ENCODE data around the gene ZNF891. TPM values are rescaled to one million over a fixed set of nuclear protein-coding genes. Genes with fewer than 3 reads are reported as not detected.

ZNF891 gene
- 0.93 and 1.0 TPM in 2 replicates for total RNA-seq

DNA sequence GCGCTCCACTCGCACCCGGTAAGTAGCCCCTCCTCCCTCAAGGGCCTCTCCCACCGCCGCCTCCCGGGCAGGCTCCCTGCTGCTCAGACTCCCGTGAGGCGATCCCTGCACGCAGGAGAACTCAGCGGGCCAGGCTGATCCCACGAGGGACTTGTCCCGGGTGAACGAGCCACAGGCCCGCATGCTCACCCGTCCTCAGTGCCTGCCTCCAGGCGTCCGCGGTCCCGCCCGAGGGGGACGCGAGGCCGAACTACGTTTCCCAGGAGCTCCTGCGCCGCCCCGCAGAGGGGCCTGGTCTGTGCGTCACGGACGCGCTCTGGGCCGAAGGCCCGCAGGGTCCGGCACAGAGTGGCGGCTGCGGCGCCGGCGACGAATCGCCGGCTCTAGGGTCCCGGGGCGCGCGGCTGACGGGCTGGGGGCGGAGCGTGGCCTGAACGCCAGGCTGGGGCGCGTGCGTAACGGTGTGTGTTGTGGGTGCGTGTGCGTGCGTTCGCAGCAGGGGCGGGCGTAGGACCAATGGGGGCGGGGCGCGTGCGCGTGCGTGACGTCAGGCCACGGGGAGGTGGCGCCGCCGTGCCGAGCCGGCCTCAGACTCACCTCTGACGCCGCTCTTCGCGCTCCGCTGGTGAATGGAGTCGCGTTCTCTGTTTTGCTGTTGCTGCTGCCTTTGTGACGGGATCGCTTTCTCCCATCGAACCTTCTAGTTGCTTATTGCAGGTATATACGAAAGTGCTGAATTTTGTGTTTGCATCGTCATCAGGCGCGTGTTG, at the start of gene ZNF891, which contains the start of gene ZNF10:
Gene ZNF891, minus strand, starts transcription at position 237 of the 770 bp plus-strand sequence. CDS start 8,356 bp downstream, outside the sequence.
Gene ZNF10, plus strand, starts transcription at position 590 of the 770 bp plus-strand sequence. CDS start 13,866 bp downstream, outside the sequence.
- peak; percentile 99 for DNase-seq

DNA sequence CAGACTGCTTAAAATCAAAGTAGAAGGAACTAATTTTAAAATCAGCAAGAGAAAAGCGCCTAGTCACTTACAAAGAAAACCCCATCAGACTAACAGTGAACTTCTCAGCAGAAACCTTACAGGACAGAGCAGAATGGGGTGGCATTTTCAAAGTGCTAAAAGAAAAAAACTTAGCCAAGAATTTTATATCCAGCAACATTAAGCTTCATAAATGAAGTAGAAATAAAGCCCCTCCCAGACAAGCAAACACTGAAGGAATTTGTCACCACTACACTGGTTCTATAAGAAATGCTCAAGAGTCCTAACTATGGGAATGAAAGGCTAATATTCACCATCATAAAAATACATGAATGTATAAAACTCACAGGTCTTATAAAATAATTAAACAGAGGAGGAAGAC, 44.8 kb upstream of the ZNF891 start:
- no peak for DNase-seq

DNA sequence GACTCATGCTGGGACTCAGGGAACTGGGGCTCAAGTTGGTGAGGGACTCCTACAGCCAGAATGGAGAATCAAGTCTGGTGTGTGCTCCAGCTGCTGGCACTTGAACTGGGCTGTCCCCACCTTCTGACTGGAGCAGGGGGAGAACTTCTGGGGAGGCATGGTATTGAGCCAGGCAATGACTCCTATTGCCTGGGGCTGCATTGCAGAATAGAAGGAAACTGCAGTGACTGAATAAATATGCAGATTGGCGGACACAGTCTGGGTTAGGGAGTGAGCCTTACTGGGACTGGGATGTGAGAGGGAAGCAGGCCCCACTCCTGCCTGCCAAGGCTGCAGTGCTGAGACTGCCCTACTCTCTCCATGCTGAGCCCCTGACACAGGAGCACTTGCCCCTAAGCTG, 42.4 kb upstream of the ZNF891 start:
- DNase-seq, result no peak

DNA sequence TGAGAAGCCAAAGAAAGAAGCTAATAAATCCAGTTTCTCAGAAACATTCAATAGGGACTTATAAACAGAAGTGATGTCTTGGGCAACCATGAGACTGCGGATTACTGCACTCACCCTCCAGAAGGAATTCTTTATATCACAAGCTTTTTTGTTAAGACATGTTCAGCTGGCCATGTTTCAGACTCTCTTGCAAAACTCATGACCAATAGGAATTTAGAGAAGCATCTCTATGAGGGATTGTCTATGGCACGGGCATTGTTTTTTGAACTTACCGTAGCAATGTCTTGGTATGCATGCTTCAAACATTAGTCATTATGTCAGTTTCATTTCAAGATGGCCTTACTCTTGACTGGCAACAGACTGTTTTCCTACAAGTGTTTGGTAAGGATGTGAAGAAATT, 35.7 kb upstream of the ZNF891 start:
- no peak for DNase-seq

DNA sequence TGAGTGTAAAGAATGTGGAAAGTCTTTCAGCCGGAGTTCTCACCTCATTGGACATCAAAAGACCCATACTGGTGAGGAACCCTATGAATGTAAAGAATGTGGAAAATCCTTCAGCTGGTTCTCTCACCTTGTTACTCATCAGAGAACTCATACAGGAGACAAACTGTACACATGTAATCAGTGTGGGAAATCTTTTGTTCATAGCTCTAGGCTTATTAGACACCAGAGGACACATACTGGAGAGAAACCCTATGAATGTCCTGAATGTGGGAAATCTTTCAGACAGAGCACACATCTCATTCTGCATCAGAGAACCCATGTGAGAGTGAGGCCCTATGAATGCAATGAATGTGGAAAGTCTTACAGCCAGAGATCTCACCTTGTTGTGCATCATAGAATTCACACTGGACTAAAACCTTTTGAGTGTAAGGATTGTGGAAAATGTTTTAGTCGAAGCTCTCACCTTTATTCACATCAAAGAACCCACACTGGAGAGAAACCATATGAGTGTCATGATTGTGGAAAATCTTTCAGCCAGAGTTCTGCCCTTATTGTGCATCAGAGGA, 26.1 kb upstream of the ZNF891 start:
- no peak for DNase-seq

DNA sequence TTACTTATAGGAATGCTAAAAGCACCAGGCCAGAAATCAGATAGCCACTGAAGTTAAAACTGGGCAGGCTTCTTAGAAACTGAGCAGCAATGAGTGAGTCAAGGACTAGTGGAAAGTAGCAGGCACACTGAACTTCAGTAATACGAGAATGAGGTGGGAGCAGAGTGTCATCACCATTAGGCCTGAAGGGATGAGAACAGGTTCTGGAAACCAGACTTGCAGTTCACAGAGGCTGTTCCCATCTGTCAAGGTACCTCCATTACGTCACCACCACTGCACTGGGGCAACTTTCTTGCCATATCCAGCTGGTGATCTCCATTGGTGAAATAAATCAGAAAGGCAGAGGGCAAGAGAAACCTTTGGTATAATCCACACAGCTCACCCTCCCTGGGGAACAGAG, 15.9 kb upstream of the ZNF891 start:
- DNase-seq, result no peak

DNA sequence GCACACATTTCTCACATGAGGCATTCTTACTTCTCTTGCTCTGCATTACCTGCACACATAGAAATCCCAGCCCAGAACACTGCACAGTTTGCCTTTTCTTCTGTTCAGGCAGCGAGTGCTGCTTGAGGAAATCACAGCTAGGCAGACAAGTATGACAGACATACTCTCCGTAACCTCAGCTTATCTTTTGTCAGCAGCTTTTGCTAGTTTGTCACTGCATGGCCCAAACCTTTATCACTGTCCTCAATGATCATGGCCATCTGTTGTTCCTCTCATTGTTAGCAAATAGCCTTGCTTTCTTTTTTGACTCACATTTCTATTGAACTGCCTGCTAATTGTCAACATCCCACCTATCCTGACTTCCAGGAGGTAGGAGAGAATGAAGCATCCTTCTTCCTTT, 5.7 kb upstream of the ZNF891 start:
- DNase-seq, result no peak

DNA sequence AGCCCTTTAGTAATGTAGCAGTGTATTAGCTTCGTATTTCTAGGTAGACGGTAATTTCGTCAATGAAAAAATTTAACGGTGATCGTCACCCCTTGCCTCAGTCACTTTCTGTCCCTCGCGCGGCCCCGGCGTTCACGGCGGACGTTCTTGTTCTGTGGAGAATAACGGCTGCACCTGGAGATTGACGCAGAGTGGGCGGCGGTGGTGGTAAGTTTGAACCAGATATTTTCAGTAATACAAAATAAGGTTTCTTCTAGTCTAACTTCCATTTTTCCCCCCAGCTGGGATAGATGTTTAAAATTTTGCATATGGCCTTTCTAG, 694 bp upstream of the ZNF891 start:
- DNase-seq, result no peak

DNA sequence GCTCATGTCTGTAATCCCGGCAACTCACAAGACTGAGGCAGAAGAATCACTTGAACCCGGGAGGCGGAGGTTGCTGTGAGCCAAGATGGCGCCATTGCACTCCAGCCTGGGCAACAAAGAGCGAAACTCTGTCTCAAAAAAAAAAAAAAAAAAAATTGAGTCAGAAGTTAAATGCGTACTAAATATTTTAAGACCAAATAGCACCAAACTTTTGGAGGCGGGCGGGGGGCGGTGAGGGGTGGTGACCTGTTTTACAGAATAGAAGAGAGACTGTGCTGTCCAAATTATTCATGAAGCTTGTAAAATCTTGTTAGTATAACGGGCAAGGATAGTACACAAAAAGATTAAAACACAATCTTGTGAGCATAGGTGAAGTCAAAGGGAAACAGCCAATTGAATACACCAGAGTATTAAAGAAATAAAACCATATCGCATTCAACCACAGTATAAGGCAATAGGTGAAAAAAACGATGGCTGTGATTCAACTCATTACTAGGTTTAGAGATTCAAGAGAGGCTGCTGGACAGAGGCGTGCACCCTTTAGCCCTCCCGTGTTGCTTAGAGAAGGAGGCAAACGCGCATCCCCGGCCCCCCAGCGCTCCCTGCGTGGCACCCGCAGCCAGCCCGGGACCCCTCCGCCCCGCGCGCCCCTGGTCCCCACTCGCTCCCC, 571 bp downstream of the ZNF891 start:
- peak; percentile 44 for DNase-seq

DNA sequence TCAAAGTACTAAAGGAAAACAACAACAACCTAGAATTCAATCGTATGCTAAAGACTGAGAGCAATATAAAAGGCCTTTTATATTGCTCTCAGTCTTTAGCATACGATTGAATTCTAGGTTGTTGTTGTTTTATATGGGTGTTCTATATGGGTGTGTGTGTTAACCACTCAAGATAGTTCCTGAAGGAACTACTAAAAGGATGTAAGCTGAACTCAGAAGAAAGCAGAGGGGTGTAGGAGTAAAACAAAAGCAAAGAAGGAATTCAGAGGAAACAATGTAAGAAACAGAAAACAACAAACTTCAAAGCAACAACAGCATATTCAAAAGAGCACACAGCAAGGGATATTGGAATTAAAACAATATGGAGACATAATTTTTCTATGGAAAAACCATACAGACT, 5.4 kb downstream of the ZNF891 start:
- DNase-seq, result no peak

DNA sequence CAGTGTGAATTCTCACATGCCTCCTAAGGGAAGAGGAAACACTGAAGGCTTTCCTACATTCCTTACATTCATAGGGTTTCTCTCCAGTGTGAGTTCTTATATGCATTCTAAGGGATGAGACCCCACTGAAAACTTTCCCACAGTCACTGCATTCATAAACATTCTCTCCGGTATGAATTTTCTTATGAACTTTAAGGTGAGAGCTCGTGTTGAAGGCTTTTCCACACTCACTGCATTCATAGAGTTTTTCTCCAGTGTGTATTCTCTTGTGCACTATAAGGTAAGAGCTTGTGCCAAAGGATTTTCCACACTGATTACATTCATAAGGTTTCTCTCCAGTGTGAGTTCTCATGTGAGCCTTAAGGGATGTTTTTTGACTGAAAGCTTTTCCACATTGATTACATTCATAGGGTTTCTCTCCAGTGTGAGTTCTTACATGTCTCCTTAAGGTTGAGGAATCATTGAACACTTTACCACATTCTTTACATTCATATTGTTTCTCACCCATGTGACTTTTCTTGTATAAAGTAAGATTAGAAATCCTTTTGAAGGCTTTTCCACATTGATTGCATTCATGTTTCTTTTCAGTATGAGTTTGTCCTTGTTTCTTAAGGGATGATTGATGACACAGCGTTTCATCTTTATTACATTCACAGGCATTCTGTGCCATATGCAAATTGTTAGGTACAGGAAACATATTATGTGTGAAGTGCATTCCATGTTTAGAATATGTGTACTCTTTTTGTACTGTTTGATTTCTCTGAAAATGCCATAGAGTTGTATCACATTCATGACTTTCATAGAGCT, 9.5 kb downstream of the ZNF891 start:
- no peak for DNase-seq

DNA sequence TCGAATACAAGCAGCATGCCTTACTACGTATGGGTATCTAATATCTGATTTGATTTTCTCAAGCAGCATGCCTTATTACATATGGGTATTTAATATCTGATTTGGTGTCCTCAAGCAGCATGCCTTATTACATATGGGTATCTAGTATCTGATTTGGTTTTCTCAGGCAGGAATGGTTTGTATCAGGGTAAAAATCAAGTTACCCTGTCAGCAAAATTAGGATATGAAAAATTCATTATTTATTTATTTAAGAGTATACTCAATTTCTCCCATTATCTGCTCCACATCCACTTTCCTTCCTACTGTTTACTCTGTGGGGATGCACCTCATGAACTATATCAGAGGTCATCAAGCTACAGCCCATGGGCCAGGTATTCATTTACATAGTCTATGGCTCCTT, 21.9 kb downstream of the ZNF891 start:
- DNase-seq, result no peak

DNA sequence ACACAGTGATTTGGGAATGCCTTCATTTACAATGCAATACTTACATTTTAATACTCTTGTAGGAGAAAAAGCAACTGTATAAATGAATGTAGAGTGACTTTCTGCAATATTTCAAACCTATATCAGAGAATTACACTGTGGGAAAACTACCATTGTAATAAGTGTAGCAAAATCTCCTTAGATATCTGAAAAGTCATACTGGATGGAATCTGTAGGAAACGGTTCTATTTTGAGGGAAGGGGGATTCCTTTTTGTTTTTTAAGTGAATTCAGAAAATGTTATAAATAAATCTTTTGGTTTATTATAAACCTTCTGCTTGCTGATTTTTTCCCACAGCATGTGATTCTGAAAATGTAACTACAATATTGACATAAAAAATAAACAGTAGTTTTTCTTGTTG, 23.0 kb downstream of the ZNF891 start:
- DNase-seq, result no peak

DNA sequence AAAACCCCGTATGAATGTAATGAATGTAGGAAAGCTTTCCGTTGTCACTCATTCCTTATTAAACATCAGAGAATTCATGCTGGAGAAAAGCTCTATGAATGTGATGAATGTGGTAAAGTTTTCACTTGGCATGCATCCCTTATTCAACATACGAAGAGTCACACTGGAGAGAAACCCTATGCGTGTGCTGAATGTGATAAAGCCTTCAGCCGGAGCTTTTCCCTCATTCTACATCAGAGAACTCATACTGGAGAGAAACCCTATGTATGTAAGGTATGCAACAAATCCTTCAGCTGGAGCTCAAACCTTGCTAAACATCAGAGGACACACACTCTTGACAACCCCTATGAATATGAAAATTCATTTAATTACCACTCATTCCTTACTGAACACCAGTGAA, 23.8 kb downstream of the ZNF891 start:
- DNase-seq, result peak; percentile 20

DNA sequence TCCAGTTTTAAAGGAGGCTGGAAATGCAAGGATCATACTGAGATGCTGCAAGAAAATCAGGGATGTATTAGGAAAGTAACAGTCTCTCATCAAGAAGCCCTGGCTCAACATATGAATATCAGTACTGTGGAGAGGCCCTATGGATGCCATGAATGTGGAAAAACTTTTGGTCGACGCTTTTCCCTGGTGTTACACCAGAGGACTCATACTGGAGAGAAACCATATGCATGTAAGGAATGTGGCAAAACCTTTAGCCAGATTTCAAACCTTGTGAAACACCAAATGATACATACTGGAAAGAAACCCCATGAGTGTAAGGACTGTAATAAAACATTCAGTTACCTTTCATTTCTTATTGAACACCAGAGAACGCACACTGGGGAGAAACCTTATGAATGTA, 24.5 kb downstream of the ZNF891 start:
- no peak for DNase-seq

DNA sequence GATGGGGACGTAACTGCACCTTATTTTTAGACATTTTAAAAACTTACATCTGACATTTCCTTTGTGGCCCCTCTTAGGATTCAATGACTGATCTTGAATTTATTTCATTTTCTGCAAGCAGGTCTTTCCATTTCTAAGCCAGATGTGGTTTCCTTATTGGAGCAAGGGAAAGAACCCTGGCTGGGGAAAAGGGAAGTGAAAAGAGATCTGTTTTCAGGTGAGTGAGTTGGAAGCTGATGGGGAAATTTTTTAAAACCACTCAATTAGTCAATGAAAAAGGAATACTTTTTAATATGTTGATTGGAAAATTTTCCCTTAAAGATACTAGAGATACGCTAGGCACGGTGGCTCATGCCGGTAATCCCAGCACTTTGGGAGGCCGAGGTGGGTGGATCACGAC, 46.7 kb downstream of the ZNF891 start:
- no peak for DNase-seq

DNA sequence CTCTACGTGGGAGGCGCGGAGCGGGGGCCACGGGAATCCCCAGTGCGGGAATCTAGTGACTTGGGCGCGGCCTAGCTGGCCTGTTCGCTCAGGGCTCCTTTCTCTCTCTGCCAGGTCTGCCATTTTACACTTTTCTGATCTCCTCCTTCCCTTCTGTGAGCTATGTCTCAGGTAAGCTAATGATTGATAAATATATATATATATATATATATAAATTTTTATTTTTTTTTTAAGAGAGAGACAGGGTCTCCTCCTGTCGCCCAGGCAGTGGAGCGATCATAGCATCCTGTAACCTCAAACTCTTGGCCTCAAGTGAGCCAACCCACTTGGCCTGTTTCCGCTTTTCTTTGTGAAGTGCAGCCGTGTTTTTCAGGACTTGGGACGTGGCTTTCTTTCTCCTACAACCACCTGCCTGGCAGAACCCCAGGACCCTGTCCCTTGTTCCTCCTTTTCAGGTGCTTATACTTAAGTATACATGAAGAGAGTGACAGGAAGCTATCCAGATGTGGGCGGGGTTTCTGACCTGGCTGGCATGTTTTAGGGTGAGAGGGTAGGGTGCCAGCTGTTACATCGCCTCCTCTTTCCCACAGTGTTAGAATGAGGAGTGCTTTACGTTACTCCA, 48.8 kb downstream of the ZNF891 start:
- no peak for DNase-seq

DNA sequence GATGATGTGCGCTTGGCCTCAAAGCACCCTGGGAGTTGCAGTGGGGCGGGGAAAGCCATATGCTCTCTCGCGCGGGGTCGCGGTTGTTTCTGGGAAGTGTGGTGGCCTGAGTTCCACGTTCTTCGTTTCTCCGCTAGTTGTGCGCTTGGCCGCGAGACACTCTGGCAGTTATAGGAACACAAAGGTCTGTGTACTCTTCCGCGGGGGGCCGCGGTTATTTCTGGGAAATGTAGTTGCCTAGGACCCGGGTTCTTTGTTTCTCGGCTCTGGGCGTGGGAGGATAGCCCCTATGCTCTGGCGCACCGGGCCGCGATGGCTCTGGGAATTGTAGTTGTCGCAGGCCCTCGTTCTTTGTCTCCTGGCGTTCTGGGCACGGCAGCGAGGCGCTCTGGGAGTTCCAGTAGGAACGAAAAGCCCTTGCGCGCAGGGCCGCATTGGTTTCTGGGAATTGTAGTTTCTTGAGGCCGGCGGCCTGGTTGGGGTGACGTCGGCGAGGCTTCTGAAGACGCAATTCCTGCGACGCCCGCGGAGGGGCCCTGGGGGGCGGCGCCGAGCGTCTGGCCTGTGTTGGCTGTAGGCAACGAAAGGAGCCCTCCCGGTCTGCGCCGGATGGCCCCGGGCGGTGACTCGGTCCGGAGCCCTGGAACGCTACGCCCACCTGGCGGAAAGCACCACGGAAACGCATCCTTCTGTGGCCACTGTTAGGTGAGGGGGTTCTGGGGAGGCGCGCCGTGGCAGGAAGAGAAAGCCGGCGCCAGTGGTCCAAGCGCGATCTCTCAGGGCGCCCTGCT, 49.5 kb downstream of the ZNF891 start, which contains the start of gene ZNF140:
Gene ZNF140, plus strand, starts transcription at position 556 of the 791 bp plus-strand sequence. CDS start 398 bp downstream, outside the sequence.
- DNase-seq, result peak; percentile 98

DNA sequence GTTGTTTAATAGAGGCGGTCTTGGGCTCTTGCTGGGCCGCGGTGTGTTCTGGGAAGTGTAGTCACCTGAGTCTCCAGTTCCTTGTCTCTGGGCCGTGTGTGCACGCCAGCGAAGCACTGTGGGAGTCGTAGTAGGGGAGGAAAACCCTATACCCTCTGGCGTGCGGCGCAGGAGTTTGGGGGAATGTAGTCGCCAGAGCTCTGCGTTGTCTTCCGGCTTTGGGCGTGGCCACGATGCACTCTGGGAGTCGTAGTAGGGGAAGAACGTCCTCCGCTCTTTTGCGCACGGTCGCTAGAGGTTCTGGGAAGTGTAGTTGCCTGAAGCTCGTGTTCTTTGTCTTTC, 50.1 kb downstream of the ZNF891 start:
- peak; percentile 100 for DNase-seq

DNA sequence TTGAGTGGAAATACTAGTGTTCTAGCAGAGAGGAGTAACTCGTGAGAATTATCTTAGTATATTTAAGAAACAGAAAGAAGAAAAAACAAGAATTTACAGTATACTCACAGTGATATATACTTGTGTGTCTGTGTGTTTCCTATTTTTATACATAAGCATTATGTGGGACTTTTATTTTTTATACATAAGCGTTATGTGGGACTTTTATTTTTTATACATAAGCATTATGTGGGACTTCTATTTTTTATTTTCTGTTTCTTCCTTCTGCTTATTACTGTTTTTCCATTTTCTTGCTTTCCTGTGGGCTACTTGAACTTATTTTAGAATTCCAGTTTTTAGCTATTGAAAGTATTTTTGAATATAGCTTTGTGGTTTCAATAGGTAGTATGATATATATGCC, 56.2 kb downstream of the ZNF891 start:
- no peak for DNase-seq

DNA sequence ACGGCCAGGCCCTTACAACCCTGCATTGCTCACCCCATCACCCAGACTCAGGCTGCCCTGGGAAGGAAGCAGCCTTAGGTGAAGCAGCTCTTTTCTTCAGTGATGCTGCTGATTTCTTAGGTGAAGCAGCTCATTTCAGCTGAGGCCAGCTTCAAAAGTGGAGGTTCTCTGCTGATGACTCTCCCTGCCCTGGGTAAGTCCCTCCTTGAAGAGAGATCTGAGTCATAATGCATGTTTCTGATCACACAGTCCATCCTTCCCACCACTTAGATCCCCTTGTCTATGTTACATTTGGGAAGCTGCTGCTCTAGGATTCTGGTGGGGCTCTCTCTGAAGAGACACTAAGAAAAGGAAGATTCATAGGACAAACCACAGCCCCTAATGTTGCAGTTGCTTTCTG, 66.5 kb downstream of the ZNF891 start:
- no peak for DNase-seq

DNA sequence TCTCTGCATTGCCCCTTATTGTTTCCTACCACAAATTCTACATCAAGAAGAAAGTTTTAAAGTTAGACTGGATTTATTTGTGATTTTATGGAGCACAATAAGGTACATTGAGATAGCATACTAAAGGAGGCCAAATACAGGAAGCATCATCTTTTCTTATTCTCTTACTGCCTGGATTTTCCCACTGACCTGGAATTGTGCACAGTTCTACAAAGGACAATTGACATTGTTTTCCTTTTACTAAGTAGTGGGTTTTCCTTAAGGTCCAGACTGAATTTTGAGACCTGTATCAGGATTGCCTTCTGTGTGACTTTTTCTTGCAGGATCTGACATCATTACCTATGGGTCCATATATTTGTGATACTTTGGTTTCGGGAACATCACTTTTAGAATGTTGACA, 68.1 kb downstream of the ZNF891 start:
- DNase-seq, result no peak

Data from dermis blood vessel endothelial cell (primary cell).